HepG2 (cell line): Measurements from ENCODE around the gene PSENEN.

Source experiments
- ESRRA ChIP-seq: sonication (generic); formaldehyde crosslinking; IDR thresholded peaks from 2 replicates; pipeline ENCODE4 v1.5.1; 2020; ENCODE audit warnings: mild to moderate bottlenecking, low read depth, missing genetic modification reagents
- EZH2 ChIP-seq: conservative IDR thresholded peaks from 2 replicates; pipeline ENCODE4 v1.6.1; 2012; ENCODE audit warnings: mild to moderate bottlenecking, low read depth, low read length, moderate library complexity
- HOXA9 ChIP-seq: sonication (generic); formaldehyde crosslinking; IDR thresholded peaks from 2 replicates; pipeline ENCODE4 v1.8.1; 2022; ENCODE audit warnings: missing genetic modification reagents, mild to moderate bottlenecking, moderate library complexity, borderline replicate concordance
- MTA3 ChIP-seq: sonication (generic); formaldehyde crosslinking; IDR thresholded peaks from 2 replicates; pipeline ENCODE4 v1.4.0; 2020; ENCODE audit warnings: missing genetic modification reagents
- MTF1 ChIP-seq: sonication (generic); formaldehyde crosslinking; IDR thresholded peaks from 2 replicates; pipeline ENCODE4 v1.5.0; 2020; ENCODE audit warnings: missing genetic modification reagents
- MXI1 ChIP-seq: IDR thresholded peaks from 3 replicates; pipeline ENCODE4 v1.6.1; 2012; ENCODE audit warnings: low read depth, low read length, inconsistent platforms, borderline replicate concordance
- POLR2A ChIP-seq, 2 experiments: IDR thresholded peaks; 2 replicates each; pipeline ENCODE4 v1.6.1; 2011; ENCODE audit warnings: low read depth in 2 of 2, low read length in 2 of 2, mild to moderate bottlenecking in 1 of 2, moderate library complexity in 1 of 2; ENCODE audit not compliant: insufficient read depth in 1 of 2
- SIN3A ChIP-seq: IDR thresholded peaks from 2 replicates; pipeline ENCODE4 v1.6.1; 2011; ENCODE audit warnings: low read depth, mild to moderate bottlenecking, control low read depth, low read length, borderline replicate concordance
- ZNF143 ChIP-seq: sonication (generic); formaldehyde crosslinking; IDR thresholded peaks from 2 replicates; pipeline ENCODE4 v1.4.0; 2020; ENCODE audit warnings: missing genetic modification reagents
- ZNF430 ChIP-seq: sonication (generic); formaldehyde crosslinking; IDR thresholded peaks from 2 replicates; pipeline ENCODE4 v1.9.0; 2021; ENCODE audit warnings: mild to moderate bottlenecking, missing genetic modification reagents
- ZNF788 ChIP-seq: sonication (generic); formaldehyde crosslinking; IDR thresholded peaks from 2 replicates; pipeline ENCODE4 v1.5.0; 2020; ENCODE audit warnings: mild to moderate bottlenecking, missing genetic modification reagents, borderline replicate concordance
- TF ChIP-seq, protein P1 (sequence below): sonication (generic); formaldehyde crosslinking; IDR thresholded peaks from 2 replicates; pipeline ENCODE4 v1.4.0; 2020; ENCODE audit warnings: missing genetic modification reagents, borderline replicate concordance
- TF ChIP-seq, protein P2 (sequence below): sonication (generic); formaldehyde crosslinking; IDR thresholded peaks from 2 replicates; pipeline ENCODE4 v1.8.1; 2023; ENCODE audit warnings: mild to moderate bottlenecking, missing genetic modification reagents, borderline replicate concordance
- TF ChIP-seq, protein P3 (sequence below): sonication (generic); formaldehyde crosslinking; IDR thresholded peaks from 2 replicates; pipeline ENCODE4 v1.5.0; 2020; ENCODE audit warnings: mild to moderate bottlenecking, missing genetic modification reagents, moderate library complexity

DNA sequence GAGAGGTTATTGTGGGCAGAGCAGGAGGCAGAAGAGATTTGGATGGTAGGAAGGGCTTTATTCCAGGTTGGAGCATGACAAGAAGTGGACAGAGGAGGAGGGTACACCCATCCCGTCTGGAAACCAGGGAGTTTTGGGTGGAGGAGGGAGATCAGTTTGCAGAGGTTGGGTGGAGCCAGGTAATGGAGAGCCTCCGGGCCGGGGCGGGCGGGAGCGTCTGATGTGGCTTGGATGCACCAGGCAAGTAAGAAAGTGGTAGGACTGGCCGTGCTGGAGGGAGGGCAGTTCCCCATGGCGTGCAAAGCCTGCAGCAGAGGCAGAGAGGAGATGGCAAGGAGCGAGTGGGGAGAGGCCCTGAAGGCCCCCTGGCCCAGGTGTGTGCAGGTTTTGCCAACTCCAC is 14.1 kb upstream of the PSENEN start:
- TF ChIP-seq, protein P1, sequence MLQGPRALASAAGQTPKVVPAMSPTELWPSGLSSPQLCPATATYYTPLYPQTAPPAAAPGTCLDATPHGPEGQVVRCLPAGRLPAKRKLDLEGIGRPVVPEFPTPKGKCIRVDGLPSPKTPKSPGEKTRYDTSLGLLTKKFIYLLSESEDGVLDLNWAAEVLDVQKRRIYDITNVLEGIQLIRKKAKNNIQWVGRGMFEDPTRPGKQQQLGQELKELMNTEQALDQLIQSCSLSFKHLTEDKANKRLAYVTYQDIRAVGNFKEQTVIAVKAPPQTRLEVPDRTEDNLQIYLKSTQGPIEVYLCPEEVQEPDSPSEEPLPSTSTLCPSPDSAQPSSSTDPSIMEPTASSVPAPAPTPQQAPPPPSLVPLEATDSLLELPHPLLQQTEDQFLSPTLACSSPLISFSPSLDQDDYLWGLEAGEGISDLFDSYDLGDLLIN (CRISPR knock-in tag): no peak
- TF ChIP-seq, protein P2, sequence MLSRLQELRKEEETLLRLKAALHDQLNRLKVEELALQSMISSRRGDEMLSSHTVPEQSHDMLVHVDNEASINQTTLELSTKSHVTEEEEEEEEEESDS (CRISPR knock-in tag): no peak
- TF ChIP-seq MTA3 (CRISPR knock-in tag) (no peak), MTF1 (no peak), SIN3A (no peak), EZH2 (no peak), POLR2A (IDR thresholded peaks at IDR 0.05; ENCODE audit: insufficient read depth in 1 of 2, low read depth in 2 of 2, low read length in 2 of 2) (no peak), ZNF143 (no peak), HOXA9 (no peak), ESRRA (CRISPR knock-in tag) (no peak), ZNF788 (no peak), ZNF430 (CRISPR knock-in tag) (no peak), MXI1 (no peak)
- TF ChIP-seq, protein P3, sequence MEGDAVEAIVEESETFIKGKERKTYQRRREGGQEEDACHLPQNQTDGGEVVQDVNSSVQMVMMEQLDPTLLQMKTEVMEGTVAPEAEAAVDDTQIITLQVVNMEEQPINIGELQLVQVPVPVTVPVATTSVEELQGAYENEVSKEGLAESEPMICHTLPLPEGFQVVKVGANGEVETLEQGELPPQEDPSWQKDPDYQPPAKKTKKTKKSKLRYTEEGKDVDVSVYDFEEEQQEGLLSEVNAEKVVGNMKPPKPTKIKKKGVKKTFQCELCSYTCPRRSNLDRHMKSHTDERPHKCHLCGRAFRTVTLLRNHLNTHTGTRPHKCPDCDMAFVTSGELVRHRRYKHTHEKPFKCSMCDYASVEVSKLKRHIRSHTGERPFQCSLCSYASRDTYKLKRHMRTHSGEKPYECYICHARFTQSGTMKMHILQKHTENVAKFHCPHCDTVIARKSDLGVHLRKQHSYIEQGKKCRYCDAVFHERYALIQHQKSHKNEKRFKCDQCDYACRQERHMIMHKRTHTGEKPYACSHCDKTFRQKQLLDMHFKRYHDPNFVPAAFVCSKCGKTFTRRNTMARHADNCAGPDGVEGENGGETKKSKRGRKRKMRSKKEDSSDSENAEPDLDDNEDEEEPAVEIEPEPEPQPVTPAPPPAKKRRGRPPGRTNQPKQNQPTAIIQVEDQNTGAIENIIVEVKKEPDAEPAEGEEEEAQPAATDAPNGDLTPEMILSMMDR (CRISPR knock-in tag): no peak
